ENCODE data around the gene LIN54.
A peak's percentile ranks its signal among the peaks of the same experiment; 100 is the strongest.

The LIN54 gene

GRCh38 chr4:83022724-83023450 is 12.3 kb upstream of the LIN54 start:
- no peak for TF ChIP-seq CTCF (IDR thresholded peaks at IDR 0.05; ENCODE audit: extremely low read depth, insufficient read depth, missing control alignments)
- no peak for DNase-seq (ENCODE audit: low spot score)
- in situ Hi-C loops (cut with MboI; ENCODE audit: low pct_unique_long_range_greater_than_20kb, low sequenced_read_pairs, unreplicated experiment): no loop called here

GRCh38 chr4:83019794-83020494 is 9.3 kb upstream of the LIN54 start:
- in situ Hi-C loops (cut with MboI; ENCODE audit: low pct_unique_long_range_greater_than_20kb, low sequenced_read_pairs, unreplicated experiment): no loop called here
- TF ChIP-seq CTCF (IDR thresholded peaks at IDR 0.05; ENCODE audit: extremely low read depth, insufficient read depth, missing control alignments): no peak
- no peak for DNase-seq (ENCODE audit: low spot score)

GRCh38 chr4:83013902-83014301 is 3.3 kb upstream of the LIN54 start:
- no peak for DNase-seq (ENCODE audit: low spot score)
- TF ChIP-seq CTCF (IDR thresholded peaks at IDR 0.05; ENCODE audit: extremely low read depth, insufficient read depth, missing control alignments): no peak
- in situ Hi-C loops (cut with MboI; ENCODE audit: low pct_unique_long_range_greater_than_20kb, low sequenced_read_pairs, unreplicated experiment): no loop called here

GRCh38 chr4:83013420-83013867 is 2.8 kb upstream of the LIN54 start:
- in situ Hi-C loops (cut with MboI; ENCODE audit: low pct_unique_long_range_greater_than_20kb, low sequenced_read_pairs, unreplicated experiment): no loop called here
- DNase-seq (ENCODE audit: low spot score): no peak
- TF ChIP-seq CTCF (IDR thresholded peaks at IDR 0.05; ENCODE audit: extremely low read depth, insufficient read depth, missing control alignments): no peak

- peak; percentile 56 for TF ChIP-seq CTCF (IDR thresholded peaks at IDR 0.05; ENCODE audit: extremely low read depth, insufficient read depth, missing control alignments)
- DNase-seq (ENCODE audit: low spot score): peak; percentile 97
- in situ Hi-C loops (cut with MboI; ENCODE audit: low pct_unique_long_range_greater_than_20kb, low sequenced_read_pairs, unreplicated experiment): no loop called here
These were observed 2.2 kb upstream of the LIN54 start for GRCh38 chr4:83012687-83013419.

GRCh38 chr4:83012200-83012686 is 1.6 kb upstream of the LIN54 start:
- no peak for TF ChIP-seq CTCF (IDR thresholded peaks at IDR 0.05; ENCODE audit: extremely low read depth, insufficient read depth, missing control alignments)
- DNase-seq (ENCODE audit: low spot score): peak; percentile 56
- in situ Hi-C loops (cut with MboI; ENCODE audit: low pct_unique_long_range_greater_than_20kb, low sequenced_read_pairs, unreplicated experiment): no loop called here

Data from GM13977 (cell line).